HUES48 (cell line): ENCODE measurements around the gene ARHGAP6.

ENCODE experiments used
- H3K27ac ChIP-seq: one replicate; pipeline ENCODE4 v1.7.0; 2013; ENCODE audit warnings: low read depth, low read length, inconsistent platforms
- H3K27me3 ChIP-seq: 2 replicates; pipeline ENCODE4 v1.6.1; 2013; ENCODE audit warnings: mild to moderate bottlenecking, low read length; ENCODE audit not compliant: control insufficient read depth, insufficient read depth
- H3K36me3 ChIP-seq: 2 replicates; pipeline ENCODE4 v1.6.1; 2013; ENCODE audit warnings: low read length; ENCODE audit not compliant: control insufficient read depth, insufficient read depth
- H3K4me1 ChIP-seq: 2 replicates; pipeline ENCODE4 v1.6.1; 2013; ENCODE audit warnings: mild to moderate bottlenecking, low read length; ENCODE audit not compliant: control insufficient read depth, insufficient read depth
- H3K4me3 ChIP-seq: 2 replicates; pipeline ENCODE4 v1.5.1; 2013; ENCODE audit warnings: mild to moderate bottlenecking, low read depth, low read length
- H3K9ac ChIP-seq: 2 replicates; pipeline ENCODE4 v1.6.1; 2013; ENCODE audit warnings: mild to moderate bottlenecking, low read depth, low read length, moderate library complexity
- H3K9me3 ChIP-seq: 2 replicates; pipeline ENCODE4 v1.6.1; 2013; ENCODE audit warnings: low read length; ENCODE audit not compliant: control insufficient read depth, insufficient read depth

Gene ARHGAP6

DNA sequence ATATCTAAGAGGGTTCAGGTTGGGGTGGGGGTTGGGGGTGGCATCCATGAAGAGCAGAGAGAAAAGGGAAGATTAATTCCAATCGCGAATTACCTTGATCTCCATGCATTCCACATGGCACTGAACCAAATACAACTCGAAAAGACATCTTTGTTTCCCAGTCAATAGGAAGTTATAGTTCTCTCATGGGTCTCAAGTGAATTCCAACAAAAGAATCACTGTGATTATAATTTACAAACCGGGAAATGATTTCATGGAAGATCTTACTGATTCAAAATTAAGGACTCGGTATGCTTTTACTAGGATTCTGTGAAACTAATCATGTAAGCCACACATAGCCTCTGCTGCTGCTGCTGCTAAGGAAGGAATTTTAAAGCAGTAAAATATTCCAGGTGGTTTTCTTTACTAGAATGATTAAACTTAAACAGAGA is 399.1 kb downstream of the ARHGAP6 start:
- no peak overlapping the region for H3K27ac ChIP-seq
- H3K9ac ChIP-seq = no peak overlapping the region
- no peaks in the 10 kb centered on the region for H3K27me3 ChIP-seq
- no peak overlapping the region for H3K4me3 ChIP-seq
- no peaks in the 10 kb centered on the region for H3K36me3 ChIP-seq
- H3K9me3 ChIP-seq = no peaks in the 10 kb centered on the region
- H3K4me1 ChIP-seq = no peaks in the 10 kb centered on the region

DNA sequence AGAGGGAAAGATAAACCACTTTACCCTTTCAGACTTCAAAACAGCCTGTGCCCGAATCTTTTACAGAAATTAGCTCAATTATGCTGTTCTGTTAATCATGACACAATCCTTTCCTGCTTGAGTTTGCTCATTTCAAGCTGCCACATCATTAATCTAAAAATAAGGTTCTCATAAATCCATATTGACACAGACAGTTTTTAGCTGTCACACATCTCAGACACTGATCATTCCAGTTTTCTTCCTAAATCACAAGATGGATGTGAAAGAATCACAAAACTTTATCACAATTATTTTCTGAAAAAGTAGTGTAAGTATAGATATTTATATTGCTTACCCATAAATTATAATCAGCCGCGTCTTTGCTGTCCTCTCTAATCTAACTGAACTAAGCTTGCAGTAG is 400.4 kb downstream of the ARHGAP6 start:
- Histone ChIP-seq H3K36me3 (no peaks in the 10 kb centered on the region), H3K27me3 (no peaks in the 10 kb centered on the region), H3K9me3 (no peaks in the 10 kb centered on the region), H3K27ac (no peak overlapping the region), H3K4me3 (no peak overlapping the region), H3K4me1 (no peaks in the 10 kb centered on the region), H3K9ac (no peak overlapping the region)

DNA sequence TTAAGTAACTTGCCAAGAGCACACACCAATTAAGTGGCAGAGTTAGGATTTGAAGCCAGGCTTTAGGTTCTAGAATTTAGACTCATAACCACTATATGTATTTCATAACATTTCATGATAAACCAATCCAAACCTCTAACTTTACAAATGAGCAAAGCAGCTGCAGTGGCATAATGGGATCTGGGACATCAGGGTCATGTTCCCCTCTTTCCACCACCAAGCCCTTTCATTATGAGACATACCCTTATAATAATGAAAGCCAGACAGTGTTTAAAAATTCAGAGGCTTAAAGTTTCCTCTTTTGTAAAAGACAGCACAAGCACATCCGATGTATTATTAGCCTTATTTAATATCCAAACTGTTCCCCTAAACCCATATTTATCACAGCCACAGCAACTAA is 400.8 kb downstream of the ARHGAP6 start:
- Histone ChIP-seq H3K4me3 (no peak overlapping the region), H3K9me3 (no peaks in the 10 kb centered on the region), H3K36me3 (no peaks in the 10 kb centered on the region), H3K4me1 (no peaks in the 10 kb centered on the region), H3K27ac (no peak overlapping the region), H3K27me3 (no peaks in the 10 kb centered on the region), H3K9ac (no peak overlapping the region)

DNA sequence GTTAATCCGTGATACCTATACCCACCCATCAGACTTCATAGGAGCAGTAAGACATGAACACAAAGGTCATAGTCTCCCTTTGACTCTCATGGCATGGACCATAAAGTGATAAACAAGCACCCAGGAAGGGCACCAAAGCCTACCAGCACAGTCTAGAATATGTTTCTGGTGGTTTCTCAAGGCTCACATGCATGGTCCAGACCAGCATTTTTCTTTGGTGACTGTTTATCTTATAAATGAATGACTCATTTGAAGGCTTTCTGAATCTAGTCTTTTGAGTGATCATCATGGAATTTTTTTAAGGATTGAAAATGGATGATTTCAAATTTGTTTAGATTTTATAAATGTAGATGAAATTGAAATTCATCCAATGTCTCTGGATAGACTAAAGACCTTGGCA is 404.5 kb downstream of the ARHGAP6 start:
- H3K36me3 ChIP-seq = no peaks in the 10 kb centered on the region
- H3K27ac ChIP-seq = no peak overlapping the region
- H3K27me3 ChIP-seq = no peaks in the 10 kb centered on the region
- no peak overlapping the region for H3K9ac ChIP-seq
- H3K9me3 ChIP-seq = no peaks in the 10 kb centered on the region
- no peak overlapping the region for H3K4me3 ChIP-seq
- no peaks in the 10 kb centered on the region for H3K4me1 ChIP-seq

DNA sequence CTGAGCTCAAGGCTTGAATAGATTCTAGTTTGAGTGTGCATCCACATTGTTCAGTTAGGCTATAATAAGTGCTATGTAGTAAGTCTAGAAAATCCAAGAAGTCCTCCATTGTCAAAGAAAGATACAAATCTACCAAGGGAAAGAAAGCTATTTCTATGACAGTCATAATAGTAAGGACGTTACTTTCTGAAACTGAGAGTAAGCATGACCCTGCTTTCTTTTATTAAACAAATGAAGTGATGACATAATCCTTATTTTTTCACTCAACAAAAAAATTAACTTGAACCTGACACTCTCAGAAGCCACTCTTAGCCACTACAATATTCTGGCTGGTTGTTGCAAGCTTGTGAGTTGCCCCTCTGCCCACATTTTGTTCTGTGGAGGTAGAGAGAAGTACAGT is 406.3 kb downstream of the ARHGAP6 start:
- H3K4me3 ChIP-seq = no peak overlapping the region
- H3K9ac ChIP-seq = no peak overlapping the region
- H3K27me3 ChIP-seq = no peaks in the 10 kb centered on the region
- H3K9me3 ChIP-seq = no peaks in the 10 kb centered on the region
- H3K4me1 ChIP-seq = no peaks in the 10 kb centered on the region
- no peak overlapping the region for H3K27ac ChIP-seq
- H3K36me3 ChIP-seq = no peaks in the 10 kb centered on the region

DNA sequence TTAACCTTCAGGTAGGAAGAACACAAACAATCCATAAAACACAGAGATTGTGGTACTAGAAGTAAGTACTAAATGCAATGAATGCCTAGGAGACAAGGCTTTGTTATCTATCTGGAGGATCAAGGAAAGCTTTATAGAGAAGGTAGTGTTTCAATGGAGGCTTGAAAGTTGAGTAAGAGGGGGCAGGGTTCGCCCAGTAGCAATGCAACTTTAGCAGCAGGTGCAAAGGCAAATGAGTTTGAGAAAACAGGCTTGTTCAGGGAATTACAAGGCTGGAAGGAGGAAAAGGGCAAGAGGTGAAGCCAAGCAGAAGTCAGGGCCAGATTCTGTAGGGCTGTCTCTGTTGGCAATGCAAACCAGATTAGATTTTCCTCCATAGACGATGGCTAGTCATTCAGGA is 408.0 kb downstream of the ARHGAP6 start:
- Histone ChIP-seq H3K27me3 (no peaks in the 10 kb centered on the region), H3K36me3 (no peaks in the 10 kb centered on the region), H3K9me3 (no peaks in the 10 kb centered on the region), H3K4me3 (no peak overlapping the region), H3K27ac (no peak overlapping the region), H3K4me1 (no peaks in the 10 kb centered on the region), H3K9ac (no peak overlapping the region)

DNA sequence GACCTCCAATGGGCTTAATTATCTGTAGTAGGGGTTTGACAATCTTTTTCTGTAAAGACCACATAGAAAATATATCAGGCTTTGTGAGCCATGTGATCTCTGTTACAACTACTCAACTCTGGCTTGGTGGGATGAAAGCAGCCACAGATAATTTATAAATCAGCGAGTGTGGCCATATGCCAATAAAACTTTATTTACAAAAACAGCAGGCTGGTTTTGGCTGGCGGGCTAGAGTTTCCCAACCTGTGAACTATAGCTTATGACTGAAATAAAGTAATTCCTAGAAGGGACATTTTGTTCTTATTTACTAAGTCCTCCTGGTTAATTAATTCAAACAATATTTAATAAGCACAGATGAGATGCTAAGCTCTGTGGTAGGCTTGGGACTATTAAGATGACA is 408.4 kb downstream of the ARHGAP6 start:
- no peaks in the 10 kb centered on the region for H3K9me3 ChIP-seq
- no peaks in the 10 kb centered on the region for H3K36me3 ChIP-seq
- no peak overlapping the region for H3K4me3 ChIP-seq
- H3K27me3 ChIP-seq = no peaks in the 10 kb centered on the region
- H3K4me1 ChIP-seq = no peaks in the 10 kb centered on the region
- no peak overlapping the region for H3K27ac ChIP-seq
- H3K9ac ChIP-seq = no peak overlapping the region

DNA sequence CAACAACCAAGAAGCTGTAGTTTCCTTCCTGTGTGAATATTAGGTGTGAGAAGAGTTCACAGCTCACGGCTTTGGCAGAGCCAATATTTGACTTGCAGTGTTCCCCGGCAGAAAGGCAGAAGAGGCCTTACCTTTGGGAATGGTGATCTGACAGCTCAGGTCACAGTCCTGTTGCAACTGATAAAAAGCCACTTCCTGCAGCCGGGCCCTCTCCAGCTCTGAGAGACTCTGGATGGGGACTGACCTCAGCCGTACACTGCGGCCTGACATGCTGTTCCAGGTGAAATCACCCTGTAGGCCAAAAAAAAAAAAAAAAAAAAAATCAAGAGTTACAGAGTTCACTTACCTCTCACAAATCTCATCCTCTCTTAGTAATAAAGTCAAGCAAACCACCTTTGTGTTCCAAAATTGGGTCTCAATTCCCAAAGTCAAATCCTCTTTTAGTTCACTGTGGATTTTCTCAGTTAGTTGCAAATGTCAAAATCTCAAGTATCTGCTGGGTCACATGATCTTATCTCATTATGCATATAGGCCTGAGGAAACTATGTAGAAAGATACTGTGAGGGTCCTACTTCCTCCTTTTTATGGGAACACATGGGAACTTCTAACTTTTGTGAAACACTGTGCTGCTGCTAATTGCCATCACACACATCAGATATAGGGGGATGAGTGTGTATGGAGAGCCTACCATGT is 411.2 kb downstream of the ARHGAP6 start:
- Histone ChIP-seq H3K4me1 (no peaks in the 10 kb centered on the region), H3K4me3 (no peak overlapping the region), H3K9ac (no peak overlapping the region), H3K27ac (no peak overlapping the region), H3K36me3 (no peaks in the 10 kb centered on the region), H3K27me3 (no peaks in the 10 kb centered on the region), H3K9me3 (no peaks in the 10 kb centered on the region)

DNA sequence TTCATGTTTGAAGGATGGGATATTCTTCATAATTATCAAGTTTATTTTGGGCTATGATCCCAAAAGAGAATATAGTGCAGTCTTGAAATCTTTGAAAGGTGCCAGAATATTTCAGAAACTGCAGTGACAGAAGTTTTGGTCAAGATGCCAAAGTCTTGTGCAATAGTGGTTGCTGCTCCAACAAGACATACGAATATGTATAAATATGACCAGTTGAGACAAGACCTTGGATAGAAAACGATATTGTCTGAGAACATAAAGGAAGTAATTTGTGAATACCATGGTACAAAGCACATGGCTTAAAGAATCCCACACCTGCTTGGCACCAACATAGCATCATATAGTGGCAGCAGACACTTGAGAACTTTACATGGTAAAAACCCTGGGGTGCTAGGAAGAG is 421.1 kb downstream of the ARHGAP6 start:
- Histone ChIP-seq H3K9me3 (no peaks in the 10 kb centered on the region), H3K27ac (no peak overlapping the region), H3K9ac (no peak overlapping the region), H3K27me3 (peaks cover 4% of the 10 kb centered on the region; the same call in 1 of the 2 replicates), H3K4me1 (no peaks in the 10 kb centered on the region), H3K36me3 (no peaks in the 10 kb centered on the region), H3K4me3 (no peak overlapping the region)

DNA sequence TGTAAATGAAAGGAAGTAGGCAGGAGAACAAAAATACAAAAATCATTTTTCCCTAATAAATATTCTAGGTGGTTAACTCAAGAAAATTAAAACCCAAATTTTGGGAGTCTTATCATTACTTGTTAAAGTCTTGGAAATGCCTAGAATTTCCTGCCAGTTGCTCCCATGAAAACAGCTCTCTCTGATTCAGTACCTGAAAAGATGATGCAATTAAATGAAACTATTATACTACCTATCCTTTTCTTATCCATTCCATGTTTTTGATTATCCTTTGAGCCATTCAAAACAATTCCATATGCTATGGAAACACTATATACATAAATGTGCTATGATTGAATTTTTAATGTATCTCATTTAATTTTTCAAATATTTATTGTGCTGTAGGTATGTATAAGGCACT is 423.0 kb downstream of the ARHGAP6 start:
- H3K9ac ChIP-seq = no peak overlapping the region
- H3K36me3 ChIP-seq = no peaks in the 10 kb centered on the region
- no peak overlapping the region for H3K27ac ChIP-seq
- H3K9me3 ChIP-seq = no peaks in the 10 kb centered on the region
- no peaks in the 10 kb centered on the region for H3K4me1 ChIP-seq
- no peak overlapping the region for H3K4me3 ChIP-seq
- H3K27me3 ChIP-seq = peaks cover 4% of the 10 kb centered on the region; the same call in 1 of the 2 replicates

DNA sequence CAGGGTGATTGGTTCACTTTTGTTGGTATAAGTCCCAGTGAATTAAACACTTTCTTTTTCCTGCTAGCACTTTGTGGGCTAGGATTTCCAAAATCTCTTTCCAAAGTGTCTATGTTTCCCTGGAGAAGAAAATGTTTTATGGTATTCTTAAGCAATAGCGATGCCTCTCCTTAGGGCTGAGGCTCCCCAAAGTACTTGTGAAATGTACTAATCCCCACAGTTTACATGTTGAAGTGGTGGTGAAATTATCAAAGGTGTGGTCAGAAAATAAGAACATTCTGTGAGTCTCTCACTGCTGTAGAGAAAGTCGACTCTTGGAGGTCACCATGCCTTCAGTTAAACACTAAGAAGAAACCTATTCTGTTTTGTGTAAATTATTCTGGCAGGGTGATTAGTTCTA is 424.0 kb downstream of the ARHGAP6 start:
- H3K27me3 ChIP-seq = peaks cover 4% of the 10 kb centered on the region; the same call in 1 of the 2 replicates
- H3K4me1 ChIP-seq = no peaks in the 10 kb centered on the region
- H3K4me3 ChIP-seq = no peak overlapping the region
- no peaks in the 10 kb centered on the region for H3K36me3 ChIP-seq
- no peaks in the 10 kb centered on the region for H3K9me3 ChIP-seq
- no peak overlapping the region for H3K27ac ChIP-seq
- H3K9ac ChIP-seq = no peak overlapping the region
